ENCODE results near the gene OASL. TPM values are rescaled to one million over a fixed set of nuclear protein-coding genes. Genes with fewer than 3 reads are reported as not detected.

The OASL gene
- total RNA-seq, 6 experiments from 2014 or later: not detected

DNA sequence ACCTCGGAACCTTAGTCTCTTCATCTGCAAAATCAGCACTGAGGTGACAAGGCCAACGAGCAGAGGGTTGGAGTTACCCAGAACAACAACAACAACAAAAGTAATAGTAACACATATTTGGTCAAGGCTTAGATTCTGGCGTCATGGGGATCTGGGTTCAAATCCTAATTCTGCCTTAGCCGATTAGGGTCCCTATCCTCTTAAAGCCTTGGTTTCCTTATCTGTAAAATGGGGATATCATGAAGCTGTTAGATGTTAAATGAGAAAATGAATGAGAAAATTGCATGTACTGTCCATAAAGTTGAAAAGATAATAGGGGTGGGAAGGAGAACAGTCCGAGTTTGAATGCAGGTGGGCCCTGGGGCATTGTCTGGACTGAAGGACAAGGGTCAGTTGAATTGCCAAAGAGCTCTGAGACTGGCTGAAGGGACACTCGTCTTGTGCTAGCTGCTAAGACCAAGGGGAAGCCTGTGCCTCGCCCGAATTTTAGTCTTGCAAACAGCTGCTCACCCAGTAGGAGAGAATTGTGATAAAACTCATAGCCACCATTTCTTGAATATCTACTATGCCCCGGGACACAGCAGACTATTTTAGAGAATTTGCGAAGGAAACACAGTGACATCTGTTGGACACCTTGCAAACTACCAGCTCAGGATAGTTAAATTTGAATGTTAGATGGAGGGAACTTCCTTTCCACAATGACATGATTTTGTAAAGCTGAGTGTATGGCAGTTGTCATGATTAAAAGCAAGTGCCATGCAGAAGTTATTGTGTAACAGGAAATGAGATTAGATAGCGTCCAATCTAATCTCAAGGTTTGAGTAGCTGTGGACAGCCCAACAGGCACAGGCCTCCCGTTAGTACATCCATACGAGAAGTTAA is 67.5 kb downstream of the OASL start:
- Mint-ChIP-seq H3K4me3 (no peak overlapping the region), H3K27me3 (ENCODE audit: insufficient read depth) (peaks cover 14% of the 10 kb centered on the region), H3K9me3 (no peaks in the 10 kb centered on the region), H3K36me3 (ENCODE audit: low read depth) (no peaks in the 10 kb centered on the region), H3K27ac (no peak overlapping the region), H3K4me1 (ENCODE audit: low read depth) (peaks cover 12% of the 10 kb centered on the region)
- TF ChIP-seq, protein P1, sequence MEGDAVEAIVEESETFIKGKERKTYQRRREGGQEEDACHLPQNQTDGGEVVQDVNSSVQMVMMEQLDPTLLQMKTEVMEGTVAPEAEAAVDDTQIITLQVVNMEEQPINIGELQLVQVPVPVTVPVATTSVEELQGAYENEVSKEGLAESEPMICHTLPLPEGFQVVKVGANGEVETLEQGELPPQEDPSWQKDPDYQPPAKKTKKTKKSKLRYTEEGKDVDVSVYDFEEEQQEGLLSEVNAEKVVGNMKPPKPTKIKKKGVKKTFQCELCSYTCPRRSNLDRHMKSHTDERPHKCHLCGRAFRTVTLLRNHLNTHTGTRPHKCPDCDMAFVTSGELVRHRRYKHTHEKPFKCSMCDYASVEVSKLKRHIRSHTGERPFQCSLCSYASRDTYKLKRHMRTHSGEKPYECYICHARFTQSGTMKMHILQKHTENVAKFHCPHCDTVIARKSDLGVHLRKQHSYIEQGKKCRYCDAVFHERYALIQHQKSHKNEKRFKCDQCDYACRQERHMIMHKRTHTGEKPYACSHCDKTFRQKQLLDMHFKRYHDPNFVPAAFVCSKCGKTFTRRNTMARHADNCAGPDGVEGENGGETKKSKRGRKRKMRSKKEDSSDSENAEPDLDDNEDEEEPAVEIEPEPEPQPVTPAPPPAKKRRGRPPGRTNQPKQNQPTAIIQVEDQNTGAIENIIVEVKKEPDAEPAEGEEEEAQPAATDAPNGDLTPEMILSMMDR (IDR thresholded peaks at IDR 0.05): peak; percentile 83
- DNase-seq: peak; percentile 64

DNA sequence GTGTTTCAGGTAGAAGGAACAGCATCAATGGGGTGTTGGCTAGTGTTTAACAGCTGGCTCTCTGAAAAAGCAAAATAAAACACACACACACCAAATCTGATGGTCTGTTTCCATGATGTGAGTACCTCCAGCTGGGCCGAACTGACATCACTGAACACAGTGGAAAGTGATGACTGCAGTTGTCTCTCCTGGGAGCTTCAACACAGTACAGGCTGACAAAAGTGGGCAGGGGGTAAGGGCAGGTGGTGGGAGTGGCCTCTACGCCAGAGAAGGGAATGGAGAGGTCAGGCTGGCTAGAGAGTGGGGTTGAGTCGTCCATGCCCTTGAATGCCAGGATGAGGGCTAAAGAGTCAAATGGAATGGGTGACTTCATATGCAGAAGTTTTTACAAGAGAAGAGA is 68.7 kb downstream of the OASL start:
- TF ChIP-seq, protein P1 (IDR thresholded peaks at IDR 0.05): no peak
- no peak overlapping the region for H3K27ac Mint-ChIP-seq
- peaks cover 12% of the 10 kb centered on the region for H3K4me1 Mint-ChIP-seq (ENCODE audit: low read depth)
- no peak for DNase-seq
- peaks cover 19% of the 10 kb centered on the region for H3K27me3 Mint-ChIP-seq (ENCODE audit: insufficient read depth)
- no peak overlapping the region for H3K4me3 Mint-ChIP-seq
- no peaks in the 10 kb centered on the region for H3K36me3 Mint-ChIP-seq (ENCODE audit: low read depth)
- H3K9me3 Mint-ChIP-seq: no peaks in the 10 kb centered on the region

Other genes with a start within 250 kb of the OASL start
- gene SPPL3, start 134.9 kb downstream of the OASL start, total RNA-seq (2021; fragmentation: NEBNext Ultra II Directional; extraction: Animal tissue kit (Norgen Biotek cat#: 25700)): 10 to 100 TPM; 35.3 to 59.1 (median 47.1) TPM
- gene HNF1A, start 60.7 kb downstream of the OASL start, total RNA-seq (2021; fragmentation: NEBNext Ultra II Directional; extraction: Animal tissue kit (Norgen Biotek cat#: 25700)): not detected
- 10 to 100 TPM; 16.6 to 20.3 (median 19.3) TPM for gene C12orf43, start 22.8 kb downstream of the OASL start, total RNA-seq (2021; fragmentation: NEBNext Ultra II Directional; extraction: Animal tissue kit (Norgen Biotek cat#: 25700))
- under 1 TPM; 0.17 to 0.32 (median 0.24) TPM for gene P2RX7, start 93.6 kb upstream of the OASL start, total RNA-seq (2021; fragmentation: NEBNext Ultra II Directional; extraction: Animal tissue kit (Norgen Biotek cat#: 25700))
- 10 to 100 TPM in 2 of 6 experiments, 1 to 10 TPM in 4; 7.7 to 13.0 (median 9.6) TPM for gene P2RX4, start 170.9 kb upstream of the OASL start, total RNA-seq (2021; fragmentation: NEBNext Ultra II Directional; extraction: Animal tissue kit (Norgen Biotek cat#: 25700))

All from HFFc6 (cell line).